SJCRH30 (cell line): ENCODE measurements around the gene CHST11. TPM values are rescaled to one million over a fixed set of nuclear protein-coding genes. Genes with fewer than 3 reads are reported as not detected.

Experiments
- DNase-seq, 2 experiments: peaks; one replicate each; pipeline ENCODE4 v3.0.0-alpha.2; 2015 to 2020
- H3K27ac ChIP-seq: fragments of 250-450 bp; sonication (Bioruptor Pico); 2 replicates; pipeline ENCODE4 v1.5.1; 2020; ENCODE audit warnings: mild to moderate bottlenecking, moderate library complexity
- H3K27me3 ChIP-seq: fragments of 250-450 bp; sonication (Bioruptor Pico); 2 replicates; pipeline ENCODE4 v1.5.1; 2020; ENCODE audit warnings: mild to moderate bottlenecking, moderate library complexity
- H3K36me3 ChIP-seq: fragments of 250-450 bp; sonication (Bioruptor Pico); 2 replicates; pipeline ENCODE4 v1.5.1; 2020; ENCODE audit warnings: mild to moderate bottlenecking, moderate library complexity
- H3K4me1 ChIP-seq: fragments of 250-450 bp; sonication (Bioruptor Pico); 2 replicates; pipeline ENCODE4 v1.5.1; 2020; ENCODE audit warnings: mild to moderate bottlenecking, moderate library complexity
- H3K4me3 ChIP-seq: fragments of 250-450 bp; sonication (Bioruptor Pico); 2 replicates; pipeline ENCODE4 v1.5.1; 2020; ENCODE audit warnings: mild to moderate bottlenecking, moderate library complexity
- H3K9me3 ChIP-seq: fragments of 250-450 bp; sonication (Bioruptor Pico); replicated peaks from 2 replicates; pipeline ENCODE4 v1.5.1; 2020; ENCODE audit warnings: mild to moderate bottlenecking, moderate library complexity
- total RNA-seq: library from RNA; depleted of rRNA; stranded (reverse); fragments of >200 nt; shearing (Covaris generic); gene quantifications from 2 replicates; pipeline ENCODE4 v1.2.3, GENCODE V29; 2014

CHST11 gene
- total RNA-seq, 1 experiment from 2014 or later = 37.0 TPM

DNA sequence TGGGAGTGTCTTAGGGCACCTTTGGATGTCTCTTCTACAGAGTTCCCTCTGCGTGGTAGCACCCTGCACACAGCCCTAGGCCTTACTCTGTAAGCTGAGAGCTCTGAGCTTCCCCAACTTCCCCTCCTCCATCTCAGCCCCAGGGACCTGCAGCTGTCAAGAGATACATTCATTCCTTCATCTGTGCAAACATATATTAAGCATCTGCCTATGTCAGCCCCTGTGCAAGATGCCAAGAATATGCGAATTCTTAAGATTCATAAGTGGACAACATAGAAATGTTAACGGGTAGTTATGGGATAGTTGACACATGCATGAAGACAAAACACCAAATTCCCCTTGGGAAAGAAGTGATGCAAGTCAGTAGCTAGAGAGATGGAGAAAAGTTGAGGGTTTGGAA is 310.5 kb downstream of the CHST11 start:
- Histone ChIP-seq H3K9me3 (no peaks in the 10 kb centered on the region), H3K4me1 (peaks cover 4% of the 10 kb centered on the region; the same call in 1 of the 2 replicates), H3K27me3 (no peaks in the 10 kb centered on the region), H3K36me3 (no peaks in the 10 kb centered on the region), H3K4me3 (no peak overlapping the region), H3K27ac (no peak overlapping the region)
- DNase-seq = peak; percentile 34 to 55

DNA sequence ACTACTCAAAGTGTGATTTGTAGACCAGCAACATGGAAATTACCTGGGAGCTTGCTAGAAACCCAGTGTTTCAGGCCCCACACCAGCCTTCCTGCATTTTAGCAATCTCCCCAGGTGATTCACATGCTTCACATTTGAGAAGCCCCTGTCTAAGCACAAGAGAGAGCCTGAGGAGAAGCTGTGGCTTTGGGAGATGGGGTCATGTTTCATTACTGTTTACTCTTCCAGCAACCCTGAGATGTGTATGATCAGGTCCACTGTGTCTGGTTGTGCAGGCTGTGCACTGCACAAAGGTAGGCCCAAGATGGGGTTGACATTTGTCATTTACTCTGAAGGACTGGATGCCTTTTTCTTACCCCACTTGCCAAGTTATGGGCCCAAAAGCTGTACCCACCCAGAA is 311.3 kb downstream of the CHST11 start:
- Histone ChIP-seq H3K27me3 (no peaks in the 10 kb centered on the region), H3K27ac (no peak overlapping the region), H3K4me3 (no peak overlapping the region), H3K9me3 (no peaks in the 10 kb centered on the region), H3K36me3 (no peaks in the 10 kb centered on the region), H3K4me1 (peaks cover 4% of the 10 kb centered on the region; the same call in 1 of the 2 replicates)
- no peak for DNase-seq

DNA sequence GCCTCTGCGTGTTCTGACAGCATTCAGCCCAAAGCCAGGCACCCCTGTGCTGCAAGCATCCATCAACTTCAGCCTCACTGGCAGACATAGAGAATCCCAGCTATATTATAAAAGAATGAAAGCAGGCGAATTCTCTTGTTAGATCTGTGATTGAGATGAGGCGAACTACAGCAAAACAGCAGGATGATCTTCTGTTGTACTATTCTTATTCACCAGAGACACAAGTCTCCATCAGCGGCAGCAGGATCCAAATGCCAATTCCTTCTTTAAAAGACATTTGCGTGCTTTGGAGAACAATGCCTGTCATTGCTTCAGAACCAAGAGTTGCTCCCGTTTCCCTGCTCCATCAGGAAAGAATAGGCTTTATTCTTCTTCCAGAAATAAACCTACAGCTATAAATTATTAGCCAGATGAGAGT is 312.4 kb downstream of the CHST11 start:
- no peak for DNase-seq
- no peak overlapping the region for H3K4me3 ChIP-seq
- no peaks in the 10 kb centered on the region for H3K36me3 ChIP-seq
- H3K27ac ChIP-seq = no peak overlapping the region
- no peaks in the 10 kb centered on the region for H3K27me3 ChIP-seq
- H3K9me3 ChIP-seq = 0 out of 2 replicates have a peak, but pooled peaks cover 3% of the 10 kb centered on the region
- H3K4me1 ChIP-seq = peaks cover 4% of the 10 kb centered on the region; the same call in 1 of the 2 replicates

DNA sequence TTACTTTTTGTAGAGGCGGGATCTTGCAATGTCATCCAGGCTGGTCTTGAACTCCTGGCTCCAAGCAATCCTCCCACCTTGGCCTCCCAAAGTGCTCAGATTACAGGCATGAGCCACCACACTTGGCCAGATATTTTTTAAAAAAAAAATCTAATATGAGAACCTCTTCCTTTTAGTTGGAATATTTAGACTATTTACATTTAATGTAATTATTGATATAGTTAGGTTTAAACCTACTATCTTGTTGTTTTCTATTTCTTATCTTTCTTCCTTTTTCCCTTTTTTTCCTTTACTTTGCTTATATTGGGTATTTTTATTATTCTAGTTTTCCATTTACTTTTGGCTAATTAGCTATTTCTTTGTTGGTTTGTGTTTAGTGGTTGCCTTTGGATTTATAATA is 315.6 kb downstream of the CHST11 start:
- Histone ChIP-seq H3K4me1 (peaks cover under 1% of the 10 kb centered on the region; the same call in 1 of the 2 replicates), H3K36me3 (no peaks in the 10 kb centered on the region), H3K27ac (no peak overlapping the region), H3K27me3 (no peaks in the 10 kb centered on the region), H3K9me3 (0 out of 2 replicates have a peak, but pooled peaks cover 3% of the 10 kb centered on the region), H3K4me3 (no peak overlapping the region)
- DNase-seq = no peak

DNA sequence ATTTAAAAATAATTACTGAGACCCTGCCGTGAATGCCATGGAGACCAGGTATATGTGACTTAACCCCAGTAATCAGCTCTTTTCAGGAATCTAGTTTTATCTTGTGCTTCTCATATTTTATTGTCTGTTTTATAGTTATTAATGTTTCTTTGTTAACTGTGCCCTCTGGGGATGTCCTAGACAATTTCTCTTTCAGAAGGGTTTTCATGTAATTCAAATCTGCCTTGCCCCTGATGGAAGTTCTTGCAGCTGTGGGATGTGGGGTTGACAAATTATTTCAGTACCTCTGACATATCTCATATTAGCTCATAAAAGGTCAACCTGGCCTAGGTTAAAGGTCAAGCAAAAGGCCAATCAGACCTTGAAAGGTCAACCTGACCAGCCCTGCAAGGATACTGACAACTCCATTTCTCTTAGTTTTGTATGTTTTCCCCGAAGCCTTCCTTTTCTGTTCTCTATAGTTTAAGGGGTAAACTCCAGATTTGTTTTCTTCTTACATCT is 319.0 kb downstream of the CHST11 start:
- H3K36me3 ChIP-seq = no peaks in the 10 kb centered on the region
- H3K9me3 ChIP-seq = 0 out of 2 replicates have a peak, but pooled peaks cover 3% of the 10 kb centered on the region
- DNase-seq = no peak
- no peaks in the 10 kb centered on the region for H3K4me1 ChIP-seq
- no peaks in the 10 kb centered on the region for H3K27me3 ChIP-seq
- no peak overlapping the region for H3K27ac ChIP-seq
- H3K4me3 ChIP-seq = no peak overlapping the region

DNA sequence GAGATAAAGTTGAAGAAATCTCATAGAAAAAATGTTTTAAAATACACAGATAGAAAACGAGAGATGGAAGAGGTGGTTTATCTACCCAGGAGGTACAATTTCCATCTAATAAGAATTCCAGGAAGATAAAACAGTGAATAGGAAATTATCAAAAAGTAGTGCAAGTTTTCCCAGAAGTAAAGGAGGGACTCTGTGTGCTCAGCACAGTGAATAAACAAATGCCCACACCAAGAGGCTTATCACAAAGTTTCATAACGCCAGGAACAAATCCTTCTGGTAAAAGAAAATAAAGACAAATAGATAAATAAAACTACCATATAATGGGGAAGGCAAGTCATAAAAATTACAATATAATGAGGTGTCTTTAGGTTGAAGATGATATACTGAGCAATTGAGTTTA is 322.4 kb downstream of the CHST11 start:
- H3K4me1 ChIP-seq = no peaks in the 10 kb centered on the region
- H3K4me3 ChIP-seq = no peak overlapping the region
- H3K27ac ChIP-seq = no peak overlapping the region
- H3K27me3 ChIP-seq = no peaks in the 10 kb centered on the region
- no peaks in the 10 kb centered on the region for H3K9me3 ChIP-seq
- H3K36me3 ChIP-seq = no peaks in the 10 kb centered on the region
- DNase-seq = no peak

DNA sequence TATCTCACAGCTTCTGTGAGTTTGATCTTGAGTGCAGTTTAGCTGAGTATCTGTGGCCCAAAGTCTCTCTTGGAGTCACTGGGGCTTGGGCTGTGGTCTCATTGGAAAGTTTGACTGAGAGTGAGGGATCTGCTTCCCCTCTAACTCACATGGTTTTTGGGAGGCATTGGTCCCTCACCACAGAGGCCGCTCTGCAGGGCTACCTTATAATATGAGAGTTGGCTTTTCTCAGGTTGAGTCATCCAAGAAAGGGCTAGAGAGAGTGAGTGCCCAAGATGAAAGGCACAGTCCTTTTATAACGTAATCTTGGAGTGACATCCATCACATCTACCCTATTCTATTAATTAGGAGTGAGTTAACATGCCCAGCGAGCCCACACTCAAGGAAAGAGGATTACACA is 325.5 kb downstream of the CHST11 start:
- H3K4me1 ChIP-seq = no peaks in the 10 kb centered on the region

DNA sequence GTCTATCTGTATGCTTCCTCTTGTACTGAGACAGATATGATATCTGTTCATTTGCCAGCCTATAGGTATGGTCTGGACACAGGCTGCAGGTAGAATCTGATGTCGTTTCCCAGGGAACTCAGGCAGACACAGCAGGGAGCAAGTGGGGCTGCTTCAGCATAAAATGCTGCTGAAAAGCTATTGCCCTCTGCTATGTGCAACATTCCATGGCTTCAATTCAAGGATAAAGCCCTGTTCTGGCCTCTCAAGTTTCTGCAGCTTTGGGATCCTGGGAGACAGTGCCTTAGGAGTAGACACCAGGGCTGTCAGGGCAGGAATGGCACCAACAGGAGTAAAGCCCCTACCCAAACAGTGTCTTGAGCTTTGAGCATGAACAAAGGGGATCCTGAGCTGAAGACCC is 327.8 kb downstream of the CHST11 start:
- H3K36me3 ChIP-seq = no peaks in the 10 kb centered on the region
- H3K27ac ChIP-seq = no peak overlapping the region
- no peak overlapping the region for H3K4me3 ChIP-seq
- no peak for DNase-seq
- no peaks in the 10 kb centered on the region for H3K9me3 ChIP-seq
- no peaks in the 10 kb centered on the region for H3K4me1 ChIP-seq
- H3K27me3 ChIP-seq = no peaks in the 10 kb centered on the region

More for the DNA sequence above, 325.5 kb downstream of the CHST11 start:
- H3K9me3 ChIP-seq = no peaks in the 10 kb centered on the region
- H3K36me3 ChIP-seq = no peaks in the 10 kb centered on the region
- H3K27ac ChIP-seq = no peak overlapping the region
- no peak for DNase-seq
- no peaks in the 10 kb centered on the region for H3K27me3 ChIP-seq
- no peak overlapping the region for H3K4me3 ChIP-seq

DNA sequence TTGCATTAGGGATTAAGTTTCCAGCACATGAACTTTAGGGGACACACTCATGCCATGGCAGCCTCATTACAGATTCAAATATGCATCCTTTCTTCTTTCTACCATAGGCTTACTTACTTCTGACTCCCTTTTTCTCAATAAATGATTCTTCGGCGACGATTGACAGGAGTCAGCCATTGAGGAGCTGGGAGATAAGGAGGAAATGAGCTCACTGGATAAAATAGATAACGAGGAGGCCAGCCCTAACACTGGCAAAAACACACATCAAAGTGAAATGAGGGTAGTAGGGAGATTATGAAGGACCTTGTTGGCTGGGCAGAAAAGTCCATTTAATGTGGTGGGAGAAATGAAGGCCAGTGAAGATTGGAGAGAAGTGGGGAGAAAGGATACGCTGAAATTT is 329.1 kb downstream of the CHST11 start:
- DNase-seq = no peak
- Histone ChIP-seq H3K9me3 (no peaks in the 10 kb centered on the region), H3K36me3 (no peaks in the 10 kb centered on the region), H3K27ac (no peak overlapping the region), H3K4me3 (no peak overlapping the region), H3K4me1 (no peaks in the 10 kb centered on the region), H3K27me3 (no peaks in the 10 kb centered on the region)

DNA sequence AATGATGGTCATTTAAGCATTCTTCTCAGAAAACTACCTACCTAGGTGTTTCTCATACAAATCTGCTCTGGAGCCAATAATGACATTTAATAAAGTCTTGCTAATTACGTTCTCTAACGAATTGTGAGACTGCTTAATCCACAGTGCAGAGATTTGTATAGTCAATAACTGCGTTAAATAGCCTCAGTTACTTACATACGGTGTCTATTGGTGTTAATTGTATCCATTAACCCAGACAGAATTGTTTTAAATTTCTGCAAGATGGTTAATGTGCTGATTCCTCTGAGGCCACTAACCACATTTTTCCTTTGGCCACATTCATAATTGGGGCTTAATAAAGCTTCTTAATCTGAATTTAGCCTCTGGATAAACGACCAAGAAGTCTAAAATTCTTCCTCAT is 329.6 kb downstream of the CHST11 start:
- Histone ChIP-seq H3K9me3 (no peaks in the 10 kb centered on the region), H3K27ac (no peak overlapping the region), H3K4me3 (no peak overlapping the region), H3K27me3 (no peaks in the 10 kb centered on the region), H3K4me1 (no peaks in the 10 kb centered on the region), H3K36me3 (no peaks in the 10 kb centered on the region)
- no peak for DNase-seq

DNA sequence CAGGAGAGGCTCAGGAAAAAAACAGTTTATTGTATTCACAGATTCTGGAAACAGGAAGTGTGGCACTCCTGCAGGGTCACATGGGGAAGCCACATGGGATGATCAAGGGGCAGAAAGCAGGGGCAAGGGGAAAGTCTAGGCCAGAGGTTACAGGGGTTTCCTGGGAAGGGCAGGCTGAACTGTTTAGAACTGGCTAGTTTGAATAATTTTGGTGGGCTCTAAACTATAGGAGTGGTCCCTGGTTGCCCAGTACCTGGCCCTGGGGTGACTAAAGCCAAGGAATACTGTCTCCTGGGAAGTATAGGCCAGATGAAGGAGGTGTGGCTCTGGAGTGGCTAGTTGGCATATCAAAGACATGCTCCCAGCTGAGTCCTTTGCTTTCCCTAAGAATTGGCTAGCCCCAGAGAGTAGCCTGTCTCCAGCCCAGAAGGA is 332.1 kb downstream of the CHST11 start:
- Histone ChIP-seq H3K36me3 (no peaks in the 10 kb centered on the region), H3K9me3 (no peaks in the 10 kb centered on the region), H3K27ac (no peak overlapping the region), H3K4me1 (no peaks in the 10 kb centered on the region), H3K4me3 (no peak overlapping the region), H3K27me3 (no peaks in the 10 kb centered on the region)
- peak in 1 of 2 experiments; percentile 18 for DNase-seq

DNA sequence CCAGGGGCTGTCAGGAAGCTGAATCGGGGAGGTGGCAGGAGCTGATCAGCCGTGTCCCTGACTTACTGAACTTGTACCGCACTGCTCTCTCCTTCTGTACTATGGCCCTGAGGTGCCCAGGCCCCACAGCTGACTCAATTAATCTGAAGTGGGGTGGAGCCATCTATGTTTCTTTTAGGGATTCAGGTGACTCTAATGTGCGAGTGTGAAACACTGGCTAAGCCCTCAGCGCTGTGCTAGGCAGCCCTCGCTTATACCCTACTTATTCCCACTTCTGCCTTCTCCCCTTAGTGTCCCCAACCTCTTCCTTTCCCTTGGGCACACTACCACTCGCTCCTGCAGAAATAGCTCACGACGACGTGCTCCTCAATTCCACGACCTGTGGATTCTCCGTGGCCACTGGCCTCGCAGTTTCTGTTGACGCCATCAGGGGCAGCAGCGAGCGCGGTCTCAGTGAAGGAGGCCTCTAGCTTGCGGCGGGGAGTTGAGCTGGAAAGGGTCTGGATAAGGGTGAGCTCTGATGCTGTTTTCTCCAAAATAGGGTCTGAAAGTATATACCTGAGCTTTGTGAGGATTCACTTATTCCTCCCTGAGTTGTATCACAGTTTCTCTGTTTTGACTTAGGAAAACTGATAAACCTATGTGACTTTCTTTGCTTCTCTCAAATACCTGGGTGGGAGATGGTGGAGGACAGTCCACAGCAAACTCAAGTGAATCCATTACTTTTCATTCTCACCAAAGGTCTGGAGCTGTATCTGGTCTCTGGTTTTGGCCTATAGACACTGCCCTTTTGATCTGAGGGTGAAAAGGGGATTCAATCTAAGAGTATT is 333.8 kb downstream of the CHST11 start:
- peak; percentile 13 to 44 for DNase-seq
- Histone ChIP-seq H3K27ac (no peak overlapping the region), H3K9me3 (no peaks in the 10 kb centered on the region), H3K27me3 (no peaks in the 10 kb centered on the region), H3K4me1 (no peaks in the 10 kb centered on the region), H3K4me3 (no peak overlapping the region), H3K36me3 (no peaks in the 10 kb centered on the region)

DNA sequence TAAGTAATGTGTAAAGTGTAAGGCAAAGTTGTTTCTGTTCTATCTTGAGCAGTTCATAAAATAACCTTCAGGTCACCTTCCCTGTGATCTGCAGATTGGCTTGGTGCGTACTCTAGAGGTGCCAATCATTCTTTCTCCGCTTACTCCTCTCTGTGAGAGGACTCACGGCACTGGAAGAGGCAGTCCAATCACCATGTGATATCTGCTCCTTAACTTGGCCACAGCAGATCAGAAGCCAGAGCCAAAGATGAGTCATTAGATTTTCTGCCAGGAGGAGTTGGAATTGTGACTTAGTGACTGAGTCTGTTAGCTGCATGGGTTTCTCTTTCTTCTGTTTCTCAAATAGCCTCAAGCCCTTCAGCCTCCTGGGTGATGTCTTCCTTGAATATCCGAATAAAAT is 335.8 kb downstream of the CHST11 start:
- DNase-seq = peak in 1 of 2 experiments; percentile 10
- Histone ChIP-seq H3K27ac (no peak overlapping the region), H3K27me3 (no peaks in the 10 kb centered on the region), H3K4me3 (no peak overlapping the region), H3K36me3 (no peaks in the 10 kb centered on the region), H3K4me1 (no peaks in the 10 kb centered on the region), H3K9me3 (no peaks in the 10 kb centered on the region)

DNA sequence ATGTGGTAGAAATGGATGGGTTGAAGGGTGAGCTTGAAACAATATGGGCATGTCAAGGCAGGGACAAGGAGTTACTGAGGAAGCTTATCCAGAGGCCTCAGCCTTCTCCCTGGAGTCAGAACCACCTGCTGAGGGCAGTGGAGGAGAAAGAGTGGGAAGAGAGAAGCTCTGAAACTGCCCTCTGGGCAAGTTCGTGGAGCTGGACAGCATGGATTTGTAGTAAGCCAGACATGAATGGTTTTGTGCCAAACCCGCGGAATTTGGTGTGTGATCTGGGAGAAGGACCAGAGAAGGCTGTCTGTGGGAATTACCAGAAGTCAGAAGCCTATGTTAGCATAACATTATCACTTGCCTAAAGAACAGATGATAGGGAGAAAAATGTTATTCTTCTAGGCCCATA is 336.5 kb downstream of the CHST11 start:
- peak; percentile 32 to 57 for DNase-seq
- H3K27me3 ChIP-seq = no peaks in the 10 kb centered on the region

DNA sequence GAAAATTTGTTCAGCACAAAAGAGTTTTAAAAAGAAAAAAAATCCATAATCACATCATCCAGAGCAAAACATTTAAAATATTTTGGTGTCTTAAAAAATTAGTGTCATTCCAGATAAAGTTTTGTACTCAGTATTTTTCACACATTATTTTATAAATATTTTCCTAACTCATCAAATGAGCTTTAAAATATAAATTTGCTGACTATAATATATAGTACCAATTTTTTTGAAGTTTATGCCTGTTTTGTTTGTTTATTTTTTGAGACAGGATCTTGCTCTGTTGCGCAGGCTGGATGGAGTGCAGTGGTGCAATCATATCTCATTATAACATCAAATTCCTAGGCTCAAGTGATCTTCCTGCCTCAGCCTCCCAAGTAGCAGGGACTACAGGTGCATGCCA is 337.2 kb downstream of the CHST11 start:
- no peaks in the 10 kb centered on the region for H3K27me3 ChIP-seq
- H3K4me3 ChIP-seq = no peak overlapping the region
- no peaks in the 10 kb centered on the region for H3K36me3 ChIP-seq
- no peak overlapping the region for H3K27ac ChIP-seq
- H3K4me1 ChIP-seq = no peaks in the 10 kb centered on the region
- no peak for DNase-seq
- H3K9me3 ChIP-seq = no peaks in the 10 kb centered on the region; the same call in 1 of the 2 replicates

More for the DNA sequence above, 336.5 kb downstream of the CHST11 start:
- H3K9me3 ChIP-seq = no peaks in the 10 kb centered on the region; the same call in 1 of the 2 replicates
- no peak overlapping the region for H3K4me3 ChIP-seq
- H3K36me3 ChIP-seq = no peaks in the 10 kb centered on the region
- no peaks in the 10 kb centered on the region for H3K4me1 ChIP-seq
- no peak overlapping the region for H3K27ac ChIP-seq
